KMS-11 (cell line): Measurements from ENCODE around the gene FARS2.

ENCODE experiments used
- H2AFZ ChIP-seq: fragments of 200-600 bp; sonication (generic); 2 replicates; pipeline ENCODE4 v1.6.1; 2016; ENCODE audit warnings: antibody characterized with exemption, mixed run types, low read depth
- H3K27ac ChIP-seq: fragments of 200-600 bp; sonication (generic); 2 replicates; pipeline ENCODE4 v1.6.1; 2016; ENCODE audit warnings: mild to moderate bottlenecking, mixed run types
- H3K27me3 ChIP-seq: fragments of 200-600 bp; sonication (generic); 2 replicates; pipeline ENCODE4 v1.6.1; 2017; ENCODE audit warnings: mild to moderate bottlenecking, low read depth, mixed run types, moderate library complexity; ENCODE audit not compliant: insufficient read depth
- H3K36me3 ChIP-seq: fragments of 200-600 bp; sonication (generic); 2 replicates; pipeline ENCODE4 v1.6.1; 2017; ENCODE audit warnings: mild to moderate bottlenecking, mixed run types; ENCODE audit not compliant: insufficient read depth
- H3K4me1 ChIP-seq: fragments of 200-600 bp; sonication (generic); 2 replicates; pipeline ENCODE4 v1.6.1; 2016; ENCODE audit warnings: mild to moderate bottlenecking, low read depth, mixed run types; ENCODE audit not compliant: poor library complexity, severe bottlenecking
- H3K4me2 ChIP-seq: fragments of 200-600 bp; sonication (generic); 2 replicates; pipeline ENCODE4 v1.7.0; 2016; ENCODE audit warnings: mild to moderate bottlenecking, mixed run types
- H3K4me3 ChIP-seq: fragments of 200-600 bp; sonication (generic); IDR thresholded peaks from 2 replicates; pipeline ENCODE4 v1.6.1; 2017; ENCODE audit warnings: low read depth, low read length, mixed read lengths; ENCODE audit not compliant: insufficient read depth
- H3K79me2 ChIP-seq: fragments of 200-600 bp; sonication (generic); 2 replicates; pipeline ENCODE4 v1.6.1; 2016; ENCODE audit warnings: low read depth, mixed run types; ENCODE audit not compliant: insufficient read depth
- H3K9ac ChIP-seq: fragments of 200-600 bp; sonication (generic); 2 replicates; pipeline ENCODE4 v1.6.1; 2016; ENCODE audit warnings: mild to moderate bottlenecking, mixed run types
- H4K20me1 ChIP-seq: fragments of 200-600 bp; sonication (generic); 2 replicates; pipeline ENCODE4 v1.6.1; 2016; ENCODE audit warnings: mild to moderate bottlenecking, mixed run types; ENCODE audit not compliant: insufficient read depth
- TF ChIP-seq, protein P1 (sequence below): fragments of 200-600 bp; sonication (generic); conservative IDR thresholded peaks from 2 replicates; pipeline ENCODE4 v1.6.1; 2017; ENCODE audit warnings: low read depth, mild to moderate bottlenecking, antibody characterized with exemption, low read length, moderate library complexity, mixed read lengths

FARS2 gene

DNA sequence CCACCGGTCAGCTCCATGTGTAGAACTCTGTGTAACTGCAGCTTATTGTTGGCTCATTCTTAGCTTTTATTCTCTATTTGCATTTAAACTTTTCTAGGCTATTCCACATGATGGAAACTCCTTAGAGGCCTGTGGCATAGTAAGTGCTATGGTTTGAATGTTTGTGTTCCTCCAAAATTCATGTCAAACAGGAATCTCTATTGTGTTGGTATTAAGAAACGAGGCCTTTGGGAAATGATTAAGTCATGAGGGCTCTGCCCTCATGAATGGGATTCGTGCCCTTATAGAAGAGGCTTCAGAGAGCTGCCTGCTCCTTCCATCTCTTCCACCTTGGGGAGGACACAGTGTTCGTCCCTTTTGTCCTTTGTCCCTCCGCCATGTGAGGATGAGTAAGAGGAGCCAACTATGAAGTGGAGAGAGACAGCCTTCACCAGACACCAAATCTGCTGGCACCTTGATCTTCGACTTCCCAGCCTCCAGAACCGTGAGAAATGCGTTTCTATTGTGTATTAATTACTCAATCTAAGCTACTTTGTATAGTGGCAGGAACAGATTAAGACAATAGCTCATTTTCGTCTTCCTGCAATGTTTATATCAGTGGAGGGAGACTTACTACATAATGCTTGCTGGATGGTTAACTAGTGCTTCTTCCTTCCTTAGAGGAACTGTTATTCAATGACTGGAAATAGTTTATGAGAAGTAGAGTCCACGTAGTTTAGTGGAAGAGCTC lies 361.1 kb downstream of the FARS2 start:
- Histone ChIP-seq H3K36me3 (no peaks in the 10 kb centered on the region), H4K20me1 (no peaks in the 10 kb centered on the region), H2AFZ (no peak overlapping the region), H3K4me1 (no peaks in the 10 kb centered on the region), H3K27me3 (no peaks in the 10 kb centered on the region), H3K27ac (no peak overlapping the region), H3K79me2 (no peaks in the 10 kb centered on the region), H3K9ac (no peak overlapping the region), H3K4me2 (no peak overlapping the region), H3K4me3 (no peak overlapping the region)
- TF ChIP-seq, protein P1, sequence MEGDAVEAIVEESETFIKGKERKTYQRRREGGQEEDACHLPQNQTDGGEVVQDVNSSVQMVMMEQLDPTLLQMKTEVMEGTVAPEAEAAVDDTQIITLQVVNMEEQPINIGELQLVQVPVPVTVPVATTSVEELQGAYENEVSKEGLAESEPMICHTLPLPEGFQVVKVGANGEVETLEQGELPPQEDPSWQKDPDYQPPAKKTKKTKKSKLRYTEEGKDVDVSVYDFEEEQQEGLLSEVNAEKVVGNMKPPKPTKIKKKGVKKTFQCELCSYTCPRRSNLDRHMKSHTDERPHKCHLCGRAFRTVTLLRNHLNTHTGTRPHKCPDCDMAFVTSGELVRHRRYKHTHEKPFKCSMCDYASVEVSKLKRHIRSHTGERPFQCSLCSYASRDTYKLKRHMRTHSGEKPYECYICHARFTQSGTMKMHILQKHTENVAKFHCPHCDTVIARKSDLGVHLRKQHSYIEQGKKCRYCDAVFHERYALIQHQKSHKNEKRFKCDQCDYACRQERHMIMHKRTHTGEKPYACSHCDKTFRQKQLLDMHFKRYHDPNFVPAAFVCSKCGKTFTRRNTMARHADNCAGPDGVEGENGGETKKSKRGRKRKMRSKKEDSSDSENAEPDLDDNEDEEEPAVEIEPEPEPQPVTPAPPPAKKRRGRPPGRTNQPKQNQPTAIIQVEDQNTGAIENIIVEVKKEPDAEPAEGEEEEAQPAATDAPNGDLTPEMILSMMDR: no peak

DNA sequence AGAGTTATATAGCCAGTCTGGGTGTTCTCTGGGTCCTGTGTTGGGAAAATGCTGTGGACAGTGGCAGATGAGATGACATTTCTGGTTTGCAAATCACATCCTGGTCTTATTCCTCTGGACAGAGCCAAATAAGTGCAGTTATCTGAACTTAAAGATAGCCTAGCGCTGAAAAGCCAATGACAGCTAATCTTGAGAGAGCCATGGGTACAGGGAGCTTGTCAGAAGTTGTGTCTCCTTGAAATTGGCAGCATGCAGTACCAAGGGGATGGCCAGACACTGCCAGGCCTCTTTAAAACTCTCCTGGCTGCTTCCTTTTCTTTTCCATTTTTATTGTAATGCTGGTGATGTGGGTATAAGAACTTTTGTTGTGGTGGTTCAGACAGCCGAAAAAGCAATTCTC lies 362.5 kb downstream of the FARS2 start:
- Histone ChIP-seq H2AFZ (no peak overlapping the region), H4K20me1 (no peaks in the 10 kb centered on the region), H3K4me2 (no peak overlapping the region), H3K9ac (no peak overlapping the region), H3K79me2 (no peaks in the 10 kb centered on the region), H3K4me1 (no peaks in the 10 kb centered on the region), H3K36me3 (no peaks in the 10 kb centered on the region), H3K27me3 (no peaks in the 10 kb centered on the region), H3K4me3 (no peak overlapping the region), H3K27ac (no peak overlapping the region)
- TF ChIP-seq, protein P1: no peak

GRCh38 chr6:5624256-5624655 lies 362.9 kb downstream of the FARS2 start:
- no peak overlapping the region for H3K9ac ChIP-seq
- no peak overlapping the region for H3K4me3 ChIP-seq
- H3K4me2 ChIP-seq: no peak overlapping the region
- no peaks in the 10 kb centered on the region for H3K36me3 ChIP-seq
- H3K27ac ChIP-seq: no peak overlapping the region
- no peaks in the 10 kb centered on the region for H3K27me3 ChIP-seq
- no peaks in the 10 kb centered on the region for H3K79me2 ChIP-seq
- TF ChIP-seq, protein P1: no peak
- H2AFZ ChIP-seq: no peak overlapping the region
- no peaks in the 10 kb centered on the region for H3K4me1 ChIP-seq
- H4K20me1 ChIP-seq: no peaks in the 10 kb centered on the region

- no peak overlapping the region for H2AFZ ChIP-seq
- H3K79me2 ChIP-seq: no peaks in the 10 kb centered on the region
- no peaks in the 10 kb centered on the region for H3K4me1 ChIP-seq
- H3K4me2 ChIP-seq: no peak overlapping the region
- no peak overlapping the region for H3K4me3 ChIP-seq
- H3K27me3 ChIP-seq: no peaks in the 10 kb centered on the region
- no peaks in the 10 kb centered on the region for H4K20me1 ChIP-seq
- H3K9ac ChIP-seq: no peak overlapping the region
- H3K36me3 ChIP-seq: no peaks in the 10 kb centered on the region
- TF ChIP-seq, protein P1: no peak
- no peak overlapping the region for H3K27ac ChIP-seq
Observed at GRCh38 chr6:5626727-5627426, 365.6 kb downstream of the FARS2 start.
